Nephron progenitor cell (in vitro differentiated cells): Measurements from ENCODE around the gene PER2.

Experiments used
- DNase-seq: peaks from one replicate; pipeline ENCODE4 v3.0.0; 2021
- H3K27ac Mint-ChIP-seq: 2 replicates; pipeline ENCODE4 v1.8.0; 2021; ENCODE audit warnings: mild to moderate bottlenecking, moderate library complexity, mixed read lengths
- H3K27me3 Mint-ChIP-seq: 2 replicates; pipeline ENCODE4 v1.8.0; 2021; ENCODE audit warnings: mild to moderate bottlenecking, low read depth, mixed read lengths; ENCODE audit not compliant: poor library complexity
- H3K36me3 Mint-ChIP-seq: 2 replicates; pipeline ENCODE4 v1.8.0; 2021; ENCODE audit warnings: low read depth, mixed read lengths
- H3K4me1 Mint-ChIP-seq: 2 replicates; pipeline ENCODE4 v1.8.0; 2021; ENCODE audit warnings: mixed read lengths
- H3K4me3 Mint-ChIP-seq: 2 replicates; pipeline ENCODE4 v1.8.0; 2021; ENCODE audit warnings: mild to moderate bottlenecking, moderate library complexity, mixed read lengths
- H3K9me3 Mint-ChIP-seq: 2 replicates; pipeline ENCODE4 v1.8.0; 2021; ENCODE audit warnings: mild to moderate bottlenecking, moderate library complexity, mixed read lengths
- CTCF ChIP-seq: fragments of 200-600 bp; sonication (generic); IDR thresholded peaks from 2 replicates; pipeline ENCODE4 v1.5.0; 2021; ENCODE audit warnings: antibody characterized with exemption

PER2 gene

GRCh38 chr2:238247002-238247822, 41.2 kb downstream of the PER2 start:
- H3K4me3 Mint-ChIP-seq: peak overlapping the region; percentile 65
- H3K27me3 Mint-ChIP-seq: peaks cover 3% of the 10 kb centered on the region
- H3K27ac Mint-ChIP-seq: no peak overlapping the region
- H3K4me1 Mint-ChIP-seq: peaks cover 70% of the 10 kb centered on the region
- no peak for DNase-seq
- H3K36me3 Mint-ChIP-seq: peaks cover 29% of the 10 kb centered on the region
- TF ChIP-seq CTCF: no peak
- H3K9me3 Mint-ChIP-seq: no peaks in the 10 kb centered on the region

- DNase-seq: no peak
- Mint-ChIP-seq H3K36me3 (peaks cover 25% of the 10 kb centered on the region), H3K27ac (no peak overlapping the region), H3K4me3 (no peak overlapping the region), H3K27me3 (no peaks in the 10 kb centered on the region), H3K4me1 (peaks cover 56% of the 10 kb centered on the region), H3K9me3 (no peaks in the 10 kb centered on the region)
- TF ChIP-seq CTCF: no peak
Measured at GRCh38 chr2:238244151-238244550, 44.3 kb downstream of the PER2 start.

GRCh38 chr2:238243496-238244076, 44.8 kb downstream of the PER2 start:
- Mint-ChIP-seq H3K27me3 (no peaks in the 10 kb centered on the region), H3K4me3 (no peak overlapping the region), H3K36me3 (peaks cover 24% of the 10 kb centered on the region), H3K27ac (peak overlapping the region; percentile 92), H3K9me3 (no peaks in the 10 kb centered on the region), H3K4me1 (peaks cover 54% of the 10 kb centered on the region)
- no peak for DNase-seq
- TF ChIP-seq CTCF: peak; percentile 43

- TF ChIP-seq CTCF: no peak
- peaks cover 3% of the 10 kb centered on the region for H3K27me3 Mint-ChIP-seq
- no peak for DNase-seq
- peak overlapping the region; percentile 92 for H3K27ac Mint-ChIP-seq
- H3K4me3 Mint-ChIP-seq: no peak overlapping the region
- peaks cover 53% of the 10 kb centered on the region for H3K4me1 Mint-ChIP-seq
- H3K9me3 Mint-ChIP-seq: no peaks in the 10 kb centered on the region
- H3K36me3 Mint-ChIP-seq: peaks cover 19% of the 10 kb centered on the region
Measured at GRCh38 chr2:238242731-238243495, 45.5 kb downstream of the PER2 start.

- Mint-ChIP-seq H3K4me3 (peak overlapping the region; percentile 5), H3K27ac (no peak overlapping the region), H3K4me1 (peaks cover 46% of the 10 kb centered on the region), H3K36me3 (peaks cover 18% of the 10 kb centered on the region), H3K27me3 (peaks cover 3% of the 10 kb centered on the region), H3K9me3 (no peaks in the 10 kb centered on the region)
- no peak for DNase-seq
- no peak for TF ChIP-seq CTCF
Measured at GRCh38 chr2:238241970-238242369, 46.4 kb downstream of the PER2 start.
